Stimulated activated CD4-positive, alpha-beta T cell treated with anti-CD3 and anti-CD28 coated beads, TNF-alpha, amount 100 ng/mL, for 48 hours (primary cell): ENCODE results near the gene TTC7B.

Experiments
- DNase-seq, 3 donors: peaks; one replicate each; pipeline ENCODE4 v3.0.0-alpha.2; 2020; ENCODE audit warnings: low read depth in 3 of 3

Gene TTC7B

GRCh38 chr14:90599748-90600507 lies 216.3 kb downstream of the TTC7B start:
- no peak for DNase-seq

DNA sequence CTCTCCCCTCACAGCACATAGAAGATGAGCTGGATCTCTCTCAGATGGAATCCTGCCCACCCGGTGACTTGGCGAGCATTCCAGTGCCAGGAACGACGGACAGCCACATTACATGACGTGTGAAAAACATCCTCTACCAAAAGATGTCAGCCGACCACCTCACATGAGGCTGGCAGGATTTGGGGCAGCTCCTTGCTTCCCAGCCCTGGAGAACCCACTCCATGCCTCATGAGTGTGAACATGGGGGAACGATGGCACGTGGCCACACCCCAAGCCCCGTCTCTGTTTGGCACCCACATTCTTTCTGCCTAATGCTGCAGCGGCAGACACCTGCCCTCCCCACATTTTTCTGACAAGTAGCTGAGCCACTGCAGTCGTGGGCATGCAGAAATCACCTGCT lies 216.9 kb downstream of the TTC7B start:
- DNase-seq, result no peak

DNA sequence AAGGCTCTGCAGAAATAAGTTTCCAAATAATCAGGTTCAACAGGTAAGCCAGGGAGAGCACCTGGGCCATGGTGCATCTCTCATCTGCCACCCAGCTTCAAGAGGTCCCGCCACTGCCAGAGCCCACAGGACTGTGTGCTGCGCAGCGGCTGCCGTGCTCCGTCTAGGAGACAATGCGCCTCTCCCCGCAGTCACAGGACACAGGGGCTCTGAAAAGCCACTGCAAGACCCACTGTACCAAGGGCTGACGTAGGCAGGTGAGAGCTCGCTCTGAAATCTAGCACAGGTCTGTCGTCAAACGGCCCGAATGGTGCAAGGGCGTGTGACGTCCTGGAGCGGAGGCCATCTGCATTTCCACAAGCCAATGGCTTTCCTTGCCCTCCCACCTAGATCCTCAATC lies 218.3 kb downstream of the TTC7B start:
- DNase-seq, result no peak

DNA sequence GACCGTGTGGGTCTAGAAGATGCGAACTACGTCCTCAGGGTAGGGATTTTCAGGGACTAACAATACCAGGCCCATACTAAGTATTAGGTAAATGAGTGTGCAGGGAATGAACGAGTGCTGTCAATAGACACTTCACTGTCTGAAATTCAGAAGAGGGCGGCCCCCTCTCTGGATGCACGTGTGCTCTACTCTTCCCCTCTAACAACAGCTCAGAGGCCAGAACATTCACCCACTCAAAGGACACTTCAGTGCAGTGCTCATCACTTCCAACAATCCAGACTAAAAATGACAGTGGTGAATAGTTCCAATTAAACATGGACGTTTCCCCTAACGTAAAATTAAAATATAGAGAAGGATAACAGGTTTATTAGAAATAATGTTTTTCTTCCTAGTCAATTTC lies 219.5 kb downstream of the TTC7B start:
- no peak for DNase-seq

DNA sequence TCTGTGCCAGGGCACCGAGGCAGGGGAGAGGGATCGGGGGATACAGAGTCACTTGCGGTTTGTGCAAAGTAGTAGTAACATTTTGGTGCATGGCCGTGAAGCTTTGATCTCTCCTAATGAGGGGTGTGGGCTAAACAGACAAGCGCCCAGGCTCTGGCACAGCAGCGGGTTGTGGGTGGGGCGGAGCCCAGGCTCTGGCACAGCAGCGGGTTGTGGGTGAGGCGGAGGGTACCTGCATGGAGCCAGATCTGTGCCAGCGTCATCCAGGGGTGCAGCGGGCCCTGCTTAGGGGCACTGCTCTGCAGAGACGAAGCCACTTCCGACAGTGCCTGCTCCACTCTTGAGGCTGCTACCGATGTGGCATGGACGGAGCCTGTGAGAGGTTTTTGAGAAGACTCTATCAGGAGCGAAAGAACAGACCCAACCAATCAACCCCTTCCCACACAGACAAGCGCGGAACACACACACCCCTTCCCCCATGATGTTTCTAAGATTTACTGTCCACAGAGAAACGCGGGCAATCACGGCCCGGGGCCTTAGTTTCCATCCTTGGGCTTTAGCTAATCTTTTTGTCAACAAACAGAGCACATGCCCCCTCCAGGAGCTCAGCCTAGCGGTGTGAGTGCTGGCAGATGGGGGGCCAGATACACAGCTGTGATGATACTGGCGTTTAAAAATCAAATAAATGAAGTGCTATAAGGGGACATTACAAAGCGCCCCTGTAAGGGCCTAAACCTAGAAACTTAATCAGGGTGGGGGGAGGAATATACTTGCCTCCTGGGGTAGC lies 222.8 kb downstream of the TTC7B start:
- no peak for DNase-seq

GRCh38 chr14:90592655-90593054 lies 223.6 kb downstream of the TTC7B start:
- no peak for DNase-seq

GRCh38 chr14:90587918-90588317 lies 228.3 kb downstream of the TTC7B start:
- DNase-seq, result no peak

DNA sequence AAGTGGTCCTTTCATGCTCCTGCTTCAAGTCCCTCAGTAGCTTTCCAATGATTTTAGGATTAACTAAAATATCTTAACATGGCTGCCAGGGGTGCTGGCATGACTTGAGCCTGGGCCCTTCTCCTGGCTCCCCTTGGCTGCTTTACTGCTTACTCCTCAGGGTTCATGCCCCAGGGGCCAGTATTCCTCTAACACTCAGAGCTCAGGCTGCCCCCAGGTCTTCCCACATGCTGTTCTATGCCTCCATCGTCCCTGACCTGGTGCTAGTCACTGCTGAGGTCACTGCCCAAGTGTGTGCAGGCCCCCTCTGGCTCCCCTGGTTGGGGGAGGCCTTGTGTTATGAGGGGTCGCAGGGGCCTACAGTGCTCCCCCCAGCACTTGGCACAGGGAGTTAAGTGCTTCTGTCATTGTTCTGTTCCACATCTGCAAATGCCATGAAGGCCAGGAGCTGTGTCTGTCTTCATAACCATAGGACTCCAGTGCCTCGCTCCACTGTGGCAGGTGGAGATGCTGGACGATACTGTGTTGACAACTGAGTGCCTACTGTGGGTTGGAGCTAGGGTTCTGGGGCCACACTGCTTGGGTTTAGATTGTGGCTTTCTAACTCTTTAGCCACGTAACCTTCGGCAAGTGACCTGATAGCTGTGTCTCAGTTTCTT lies 228.8 kb downstream of the TTC7B start:
- DNase-seq, result no peak

- DNase-seq, result no peak
Observed at GRCh38 chr14:90585106-90585505, 231.1 kb downstream of the TTC7B start.

- DNase-seq, result no peak
Observed at GRCh38 chr14:90583916-90584605, 232.2 kb downstream of the TTC7B start.

- DNase-seq, result no peak
Observed at GRCh38 chr14:90583427-90583826, 232.8 kb downstream of the TTC7B start.

- no peak for DNase-seq
Observed at GRCh38 chr14:90582166-90582565, 234.1 kb downstream of the TTC7B start.

GRCh38 chr14:90581745-90582144 lies 234.5 kb downstream of the TTC7B start:
- DNase-seq, result no peak

- no peak for DNase-seq
Observed at GRCh38 chr14:90580377-90581335, 235.6 kb downstream of the TTC7B start.

- no peak for DNase-seq
Observed at GRCh38 chr14:90579816-90580215, 236.4 kb downstream of the TTC7B start.

DNA sequence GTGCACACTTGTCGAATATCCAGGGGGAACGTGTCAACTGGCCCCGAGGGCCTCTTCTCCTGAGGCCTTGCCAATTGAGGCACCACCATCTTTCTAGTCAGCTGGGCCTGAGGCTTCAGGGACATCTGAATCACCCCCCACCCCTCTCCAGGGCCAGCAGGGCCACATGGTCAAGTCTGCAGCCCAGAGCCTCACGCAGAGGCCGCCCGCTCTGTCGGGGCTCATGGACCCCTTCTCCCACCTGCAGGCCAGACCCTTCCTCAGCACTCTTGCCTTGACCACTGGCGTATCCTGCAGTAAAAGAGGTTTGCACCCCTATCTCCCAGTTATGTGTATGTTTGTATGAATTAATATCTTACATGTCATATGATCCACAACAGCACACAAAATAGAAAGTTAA lies 237.1 kb downstream of the TTC7B start:
- no peak for DNase-seq

- no peak for DNase-seq
Observed at GRCh38 chr14:90578283-90578985, 237.8 kb downstream of the TTC7B start.

DNA sequence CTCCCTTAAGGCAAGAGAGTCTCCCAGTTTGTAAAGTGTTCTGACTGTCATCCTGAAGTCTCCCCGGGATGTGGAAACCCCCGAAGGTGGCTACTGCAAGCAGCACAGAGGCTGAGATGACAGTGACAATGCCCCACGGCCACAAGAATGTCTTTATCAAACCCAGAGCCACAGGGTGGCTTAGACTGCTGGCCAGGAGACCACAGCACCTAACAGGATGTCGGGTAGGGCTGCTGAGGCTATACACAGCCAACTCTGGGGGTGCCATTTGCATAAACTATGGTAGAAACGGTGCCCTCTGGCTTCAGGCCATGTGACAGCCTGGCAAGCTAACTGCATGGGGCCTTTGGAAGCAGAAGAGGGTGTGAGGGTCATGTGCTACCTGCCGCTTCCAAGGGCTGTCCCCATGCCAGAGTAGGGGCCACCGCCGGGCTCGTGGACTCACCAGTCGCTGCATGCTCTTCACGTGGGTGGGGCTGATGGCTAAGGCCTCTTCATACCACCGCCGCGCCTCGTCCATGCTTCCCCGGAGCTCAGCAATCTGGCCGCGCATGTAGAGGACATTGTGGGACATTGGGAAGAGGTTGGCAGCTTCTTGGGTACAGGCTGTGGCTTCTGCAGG lies 238.5 kb downstream of the TTC7B start:
- no peak for DNase-seq

GRCh38 chr14:90576981-90577660 lies 239.1 kb downstream of the TTC7B start:
- no peak for DNase-seq
